GM21360 (cell line): ENCODE measurements around the gene BLVRA.
A peak's percentile ranks its signal among the peaks of the same experiment; 100 is the strongest.
"Not testable (repeated sequence)": the region's sequence is repeated elsewhere in the genome, so short reads cannot be mapped to it uniquely, and the experiment has no call there.

Source experiments
- ATAC-seq: cut with Tn5 transposase; IDR thresholded peaks from one replicate; pipeline ENCODE4 v1.9.1; 2021; ENCODE audit warnings: mild to moderate bottlenecking, moderate library complexity; ENCODE audit not compliant: unreplicated experiment

The BLVRA gene

GRCh38 chr7:43758029-43758821 is at the start of gene BLVRA:
BLVRA (plus strand) TSS chr7:43758680; CDS start chr7:43771159, 12,479 bp downstream.
- peak; percentile 62 for ATAC-seq

GRCh38 chr7:43711503-43711902 is 47.0 kb upstream of the BLVRA start:
- no peak for ATAC-seq

- not testable (repeated sequence) for ATAC-seq
Measured at GRCh38 chr7:43715966-43716365, 42.5 kb upstream of the BLVRA start.

- ATAC-seq, result no peak
Measured at GRCh38 chr7:43716598-43716997, 41.9 kb upstream of the BLVRA start.

GRCh38 chr7:43721193-43721806 is 37.2 kb upstream of the BLVRA start:
- ATAC-seq, result no peak

GRCh38 chr7:43723007-43723341 is 35.5 kb upstream of the BLVRA start:
- ATAC-seq, result no peak

- ATAC-seq, result no peak
Measured at GRCh38 chr7:43725251-43725650, 33.2 kb upstream of the BLVRA start.

GRCh38 chr7:43726466-43726865 is 32.0 kb upstream of the BLVRA start:
- no peak for ATAC-seq

- ATAC-seq, result no peak
Measured at GRCh38 chr7:43727003-43727402, 31.5 kb upstream of the BLVRA start.

GRCh38 chr7:43727494-43727893 is 31.0 kb upstream of the BLVRA start:
- ATAC-seq, result no peak

GRCh38 chr7:43729214-43729923 is 29.1 kb upstream of the BLVRA start, which contains the start of gene COA1:
COA1 (minus strand) TSS chr7:43729523; CDS start chr7:43648614, 80,909 bp downstream.
- peak; percentile 65 for ATAC-seq

GRCh38 chr7:43729924-43730248 is 28.6 kb upstream of the BLVRA start:
- peak; percentile 27 for ATAC-seq

- not testable (repeated sequence) for ATAC-seq
Measured at GRCh38 chr7:43731494-43731893, 27.0 kb upstream of the BLVRA start.

- ATAC-seq, result not testable (repeated sequence)
Measured at GRCh38 chr7:43734575-43735332, 23.7 kb upstream of the BLVRA start.

- ATAC-seq, result peak; percentile 7
Measured at GRCh38 chr7:43735403-43735801, 23.1 kb upstream of the BLVRA start.

GRCh38 chr7:43735802-43736603 is 22.5 kb upstream of the BLVRA start:
- ATAC-seq, result peak; percentile 64

- ATAC-seq, result no peak
Measured at GRCh38 chr7:43737467-43738127, 20.9 kb upstream of the BLVRA start.

GRCh38 chr7:43742692-43743091 is 15.8 kb upstream of the BLVRA start:
- ATAC-seq, result no peak

- ATAC-seq, result no peak
Measured at GRCh38 chr7:43747328-43748105, 11.0 kb upstream of the BLVRA start.
